A673 (cell line): ENCODE measurements around the gene VAMP2. TPM values are rescaled to one million over a fixed set of nuclear protein-coding genes. Genes with fewer than 3 reads are reported as not detected.

Source experiments
- BruUV-seq: library from RNA; stranded (reverse); fragments of 400-500 nt; replicated peaks from 2 replicates; lab custom pipeline; 2021; lab: Mats Ljungman, UMichigan
- CTCF ChIA-PET: fragments of 300-600 bp; sonication (Branson Sonifier 250); formaldehyde crosslinking; loops from one replicate; lab custom pipeline; 2022; ENCODE audit warnings: antibody characterized with exemption; lab: Charles Lee
- POLR2A ChIA-PET: fragments of 300-600 bp; sonication (Branson Sonifier 250); formaldehyde crosslinking; loops from one replicate; lab custom pipeline; 2022; ENCODE audit warnings: antibody characterized with exemption; ENCODE audit not compliant: low non-redundant PET; lab: Charles Lee
- DNase-seq: peaks from one replicate; pipeline ENCODE4 v3.0.0-alpha.2; 2015; ENCODE audit warnings: low spot score
- H3K27ac ChIP-seq: fragments of 200-600 bp; sonication (generic); 2 replicates; pipeline ENCODE4 v1.5.1; 2016; ENCODE audit warnings: mixed run types, low read depth, mild to moderate bottlenecking, mixed read lengths, antibody characterized with exemption, low read length; ENCODE audit not compliant: poor library complexity, severe bottlenecking
- H3K27me3 ChIP-seq: fragments of 200-600 bp; sonication (generic); replicated peaks from 2 replicates; pipeline ENCODE4 v1.6.1; 2017; ENCODE audit warnings: mixed run types, low read depth, mild to moderate bottlenecking, mixed read lengths, antibody characterized with exemption, low read length; ENCODE audit not compliant: insufficient read depth, poor library complexity
- H3K36me3 ChIP-seq: fragments of 200-600 bp; sonication (generic); 2 replicates; pipeline ENCODE4 v1.6.1; 2016; ENCODE audit warnings: mixed run types, mild to moderate bottlenecking, mixed read lengths, antibody characterized with exemption, low read length; ENCODE audit not compliant: insufficient read depth, poor library complexity, severe bottlenecking
- H3K4me1 ChIP-seq: fragments of 200-600 bp; sonication (generic); 2 replicates; pipeline ENCODE4 v1.6.1; 2017; ENCODE audit warnings: mixed run types, mild to moderate bottlenecking, mixed read lengths, antibody characterized with exemption, low read length; ENCODE audit not compliant: insufficient read depth, poor library complexity, severe bottlenecking
- H3K4me3 ChIP-seq: fragments of 200-600 bp; sonication (generic); 2 replicates; pipeline ENCODE4 v1.5.1; 2016; ENCODE audit warnings: low read depth, mixed run types, mild to moderate bottlenecking, mixed read lengths, low read length; ENCODE audit not compliant: poor library complexity, severe bottlenecking
- H3K9me3 ChIP-seq: fragments of 200-600 bp; sonication (generic); 2 replicates; pipeline ENCODE4 v1.6.1; 2016; ENCODE audit warnings: mixed run types, low read depth, mild to moderate bottlenecking, mixed read lengths, antibody characterized with exemption, low read length; ENCODE audit not compliant: poor library complexity, severe bottlenecking
- CTCF ChIP-seq: fragments of 300-800, 200-600 bp; sonication (generic); conservative IDR thresholded peaks from 2 replicates; pipeline ENCODE4 v1.5.1; 2017; ENCODE audit warnings: low read depth, mild to moderate bottlenecking, antibody characterized with exemption, low read length, moderate library complexity, mixed read lengths
- EZH2 ChIP-seq: fragments of 200-600 bp; sonication (generic); IDR thresholded peaks from 2 replicates; pipeline ENCODE4 v1.6.1; 2017; ENCODE audit warnings: borderline replicate concordance, low read depth, mild to moderate bottlenecking, mixed read lengths, antibody characterized with exemption, low read length; ENCODE audit not compliant: poor library complexity, severe bottlenecking
- intact Hi-C: fragments of 100-400 bp; cut with micrococcal nuclease; formaldehyde crosslinking; loops from one replicate; pipeline ENCODE4 v1.10.0; 2022; ENCODE audit not compliant: unreplicated experiment
- total RNA-seq: library from RNA; stranded (reverse); gene quantifications from 2 replicates; pipeline ENCODE4 v1.2.3, GENCODE V29; 2021

The VAMP2 gene
- total RNA-seq, 1 experiment from 2014 or later: 41.3 TPM

- Histone ChIP-seq H3K36me3 (peaks cover 16% of the 10 kb centered on the region), H3K4me3 (peak overlapping the region; percentile 51), H3K27me3 (no peaks in the 10 kb centered on the region), H3K27ac (peak overlapping the region; percentile 97), H3K9me3 (no peaks in the 10 kb centered on the region), H3K4me1 (peaks cover 43% of the 10 kb centered on the region)
- intact Hi-C loops: loop anchor here (1.0 kb wide), 1 partner anchor 19 kb away; no protein-coding TSS in a partner anchor
- ChIA-PET CTCF (no interaction called here), POLR2A (no interaction called here)
- BruUV-seq: no TSS peak
- no peak for TF ChIP-seq EZH2
- DNase-seq: no peak
These were observed 8.1 kb downstream of the VAMP2 start for GRCh38 chr17:8154608-8155155.

GRCh38 chr17:8153957-8154607 is 8.7 kb downstream of the VAMP2 start:
- peak overlapping the region; percentile 97 for H3K27ac ChIP-seq
- ChIA-PET CTCF (no interaction called here), POLR2A (no interaction called here)
- H3K36me3 ChIP-seq: peaks cover 18% of the 10 kb centered on the region
- no peaks in the 10 kb centered on the region for H3K27me3 ChIP-seq
- no peaks in the 10 kb centered on the region for H3K9me3 ChIP-seq
- intact Hi-C loops: loop anchor here (1.0 kb wide), 1 partner anchor 19 kb away; no protein-coding TSS in a partner anchor
- TF ChIP-seq CTCF: no peak
- TF ChIP-seq EZH2: no peak
- no TSS peak for BruUV-seq
- H3K4me1 ChIP-seq: peaks cover 43% of the 10 kb centered on the region
- DNase-seq: peak; percentile 97
- peak overlapping the region; percentile 51 for H3K4me3 ChIP-seq

- TF ChIP-seq EZH2: no peak
- TF ChIP-seq CTCF: no peak
- Histone ChIP-seq H3K4me3 (peak overlapping the region; percentile 51), H3K9me3 (no peaks in the 10 kb centered on the region), H3K27me3 (no peaks in the 10 kb centered on the region), H3K36me3 (peaks cover 20% of the 10 kb centered on the region), H3K27ac (peak overlapping the region; percentile 97), H3K4me1 (peaks cover 43% of the 10 kb centered on the region)
- POLR2A ChIA-PET: interaction anchor here (0.5 kb wide), 1 partner anchor 48 kb away, joined by 4 read pairs; no protein-coding TSS in a partner anchor
- peak; percentile 89 for DNase-seq
- BruUV-seq: TSS peak; percentile 2
- intact Hi-C loops: no loop called here
- CTCF ChIA-PET: no interaction called here
These were observed 9.2 kb downstream of the VAMP2 start for GRCh38 chr17:8153525-8153956.
